Neural progenitor cell (in vitro differentiated cells): Measurements from ENCODE around the gene AATK.

Source experiments
- EZH2 ChIP-seq: fragments of 200-600 bp; sonication (generic); IDR thresholded peaks from 2 replicates; pipeline ENCODE4 v1.6.1; 2017; ENCODE audit warnings: antibody characterized with exemption, mild to moderate bottlenecking, moderate library complexity
- EZH2phosphoT487 ChIP-seq: fragments of 200-600 bp; sonication (generic); IDR thresholded peaks from 2 replicates; pipeline ENCODE4 v1.6.1; 2017; ENCODE audit warnings: antibody characterized with exemption
- TF ChIP-seq, protein P1 (sequence below): fragments of 200-600 bp; sonication (generic); IDR thresholded peaks from 2 replicates; pipeline ENCODE4 v1.5.1; 2017; ENCODE audit warnings: antibody characterized with exemption, mild to moderate bottlenecking

DNA sequence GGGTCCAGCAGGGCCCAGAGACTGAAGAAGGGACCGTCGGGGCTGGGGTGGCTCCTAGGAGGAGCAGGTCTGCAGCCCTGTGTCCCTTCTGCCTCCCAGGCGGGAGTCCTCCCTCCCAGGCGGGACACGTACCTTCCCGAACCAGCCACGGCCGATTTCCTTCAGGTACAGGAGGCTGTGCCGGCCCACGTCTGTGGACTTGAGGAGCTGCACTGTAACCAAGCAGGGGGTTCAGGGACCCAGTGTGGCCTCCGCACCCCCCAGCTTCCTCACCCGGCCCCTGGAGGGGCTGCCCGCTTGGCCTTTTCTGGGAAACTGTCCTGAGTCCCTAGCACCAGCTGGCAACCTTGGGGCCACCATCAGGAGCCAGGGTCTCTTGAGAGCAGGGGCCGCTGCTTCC lies 37.7 kb downstream of the AATK start:
- no peak for TF ChIP-seq EZH2phosphoT487
- TF ChIP-seq, protein P1, sequence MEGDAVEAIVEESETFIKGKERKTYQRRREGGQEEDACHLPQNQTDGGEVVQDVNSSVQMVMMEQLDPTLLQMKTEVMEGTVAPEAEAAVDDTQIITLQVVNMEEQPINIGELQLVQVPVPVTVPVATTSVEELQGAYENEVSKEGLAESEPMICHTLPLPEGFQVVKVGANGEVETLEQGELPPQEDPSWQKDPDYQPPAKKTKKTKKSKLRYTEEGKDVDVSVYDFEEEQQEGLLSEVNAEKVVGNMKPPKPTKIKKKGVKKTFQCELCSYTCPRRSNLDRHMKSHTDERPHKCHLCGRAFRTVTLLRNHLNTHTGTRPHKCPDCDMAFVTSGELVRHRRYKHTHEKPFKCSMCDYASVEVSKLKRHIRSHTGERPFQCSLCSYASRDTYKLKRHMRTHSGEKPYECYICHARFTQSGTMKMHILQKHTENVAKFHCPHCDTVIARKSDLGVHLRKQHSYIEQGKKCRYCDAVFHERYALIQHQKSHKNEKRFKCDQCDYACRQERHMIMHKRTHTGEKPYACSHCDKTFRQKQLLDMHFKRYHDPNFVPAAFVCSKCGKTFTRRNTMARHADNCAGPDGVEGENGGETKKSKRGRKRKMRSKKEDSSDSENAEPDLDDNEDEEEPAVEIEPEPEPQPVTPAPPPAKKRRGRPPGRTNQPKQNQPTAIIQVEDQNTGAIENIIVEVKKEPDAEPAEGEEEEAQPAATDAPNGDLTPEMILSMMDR: no peak
- no peak for TF ChIP-seq EZH2
